ENCODE data around the gene FERMT2.

DNA sequence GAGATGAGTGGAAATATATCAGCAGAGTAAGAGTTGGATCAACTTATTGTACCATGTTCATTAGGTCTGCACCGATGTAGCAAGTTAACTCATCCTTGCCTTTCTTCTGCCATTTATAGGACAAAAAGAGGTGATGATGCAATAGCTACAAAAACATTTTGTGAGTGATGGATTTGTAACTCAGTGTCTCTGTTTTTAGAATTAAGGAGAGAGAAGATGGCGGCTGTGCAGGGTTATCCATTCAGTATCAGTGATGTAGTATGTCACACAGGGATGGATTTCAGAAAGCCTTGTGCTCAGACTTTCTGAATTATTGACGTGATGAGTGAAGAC is 97.4 kb downstream of the FERMT2 start:
- TF ChIP-seq EZH2phosphoT487 (IDR thresholded peaks at IDR 0.05), result no peak
- TF ChIP-seq, protein P1, sequence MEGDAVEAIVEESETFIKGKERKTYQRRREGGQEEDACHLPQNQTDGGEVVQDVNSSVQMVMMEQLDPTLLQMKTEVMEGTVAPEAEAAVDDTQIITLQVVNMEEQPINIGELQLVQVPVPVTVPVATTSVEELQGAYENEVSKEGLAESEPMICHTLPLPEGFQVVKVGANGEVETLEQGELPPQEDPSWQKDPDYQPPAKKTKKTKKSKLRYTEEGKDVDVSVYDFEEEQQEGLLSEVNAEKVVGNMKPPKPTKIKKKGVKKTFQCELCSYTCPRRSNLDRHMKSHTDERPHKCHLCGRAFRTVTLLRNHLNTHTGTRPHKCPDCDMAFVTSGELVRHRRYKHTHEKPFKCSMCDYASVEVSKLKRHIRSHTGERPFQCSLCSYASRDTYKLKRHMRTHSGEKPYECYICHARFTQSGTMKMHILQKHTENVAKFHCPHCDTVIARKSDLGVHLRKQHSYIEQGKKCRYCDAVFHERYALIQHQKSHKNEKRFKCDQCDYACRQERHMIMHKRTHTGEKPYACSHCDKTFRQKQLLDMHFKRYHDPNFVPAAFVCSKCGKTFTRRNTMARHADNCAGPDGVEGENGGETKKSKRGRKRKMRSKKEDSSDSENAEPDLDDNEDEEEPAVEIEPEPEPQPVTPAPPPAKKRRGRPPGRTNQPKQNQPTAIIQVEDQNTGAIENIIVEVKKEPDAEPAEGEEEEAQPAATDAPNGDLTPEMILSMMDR (IDR thresholded peaks at IDR 0.05), result no peak

All from neural progenitor cell (in vitro differentiated cells).